ENCODE data around the gene MCC.

MCC gene

GRCh38 chr5:113166852-113167366 lies 321.3 kb downstream of the MCC start:
- DNase-seq, result no peak

GRCh38 chr5:113166261-113166660 lies 322.0 kb downstream of the MCC start:
- no peak for DNase-seq

- no peak for DNase-seq
Observed at GRCh38 chr5:113164021-113164420, 324.2 kb downstream of the MCC start.

GRCh38 chr5:113163328-113163727 lies 324.9 kb downstream of the MCC start:
- DNase-seq, result no peak

- no peak for DNase-seq
Observed at GRCh38 chr5:113162770-113163169, 325.5 kb downstream of the MCC start.

GRCh38 chr5:113162208-113162607 lies 326.0 kb downstream of the MCC start:
- no peak for DNase-seq

GRCh38 chr5:113161806-113162205 lies 326.4 kb downstream of the MCC start:
- DNase-seq, result no peak

GRCh38 chr5:113157886-113158285 lies 330.4 kb downstream of the MCC start:
- DNase-seq, result no peak

DNA sequence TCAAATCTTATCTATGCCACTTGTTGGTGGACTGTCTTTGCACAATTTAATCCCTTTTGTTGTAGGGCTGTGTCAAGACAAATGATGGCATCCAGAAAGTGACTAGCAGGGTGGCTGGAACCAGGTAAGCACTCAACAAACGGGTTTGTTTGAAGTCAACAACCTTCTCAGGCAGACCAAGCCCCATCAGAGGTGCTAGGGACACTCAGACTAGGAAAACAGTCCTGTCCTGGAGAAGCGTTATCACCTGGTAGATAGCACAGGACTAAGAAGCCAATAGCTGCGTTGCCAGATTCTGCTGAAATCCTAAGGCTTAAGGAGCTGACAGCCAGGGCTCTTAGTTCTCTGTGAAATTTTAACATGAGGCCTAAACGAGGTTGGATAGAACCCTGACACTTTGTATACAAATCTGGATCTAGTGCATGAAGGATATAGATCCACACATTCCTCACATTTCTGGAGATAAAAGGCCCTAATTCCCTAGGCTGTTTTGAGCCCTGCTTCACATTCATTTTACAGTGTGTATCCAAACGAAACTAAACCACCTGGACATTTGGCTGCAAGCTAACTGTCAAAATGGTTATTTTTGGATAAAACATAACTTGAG lies 331.9 kb downstream of the MCC start:
- no peak for DNase-seq

- DNase-seq, result no peak
Observed at GRCh38 chr5:113153512-113154097, 334.6 kb downstream of the MCC start.

GRCh38 chr5:113152380-113152740 lies 335.9 kb downstream of the MCC start:
- no peak for DNase-seq

GRCh38 chr5:113151641-113152379 lies 336.4 kb downstream of the MCC start:
- DNase-seq, result no peak

- no peak for DNase-seq
Observed at GRCh38 chr5:113150821-113151220, 337.4 kb downstream of the MCC start.

GRCh38 chr5:113150221-113150620 lies 338.0 kb downstream of the MCC start:
- no peak for DNase-seq

GRCh38 chr5:113147537-113147936 lies 340.7 kb downstream of the MCC start:
- DNase-seq, result no peak

GRCh38 chr5:113147101-113147508 lies 341.1 kb downstream of the MCC start:
- DNase-seq, result no peak

- DNase-seq, result no peak
Observed at GRCh38 chr5:113145757-113146387, 342.4 kb downstream of the MCC start.

- no peak for DNase-seq
Observed at GRCh38 chr5:113142186-113142585, 346.1 kb downstream of the MCC start.

- DNase-seq, result no peak
Observed at GRCh38 chr5:113140837-113141671, 347.2 kb downstream of the MCC start.

DNA sequence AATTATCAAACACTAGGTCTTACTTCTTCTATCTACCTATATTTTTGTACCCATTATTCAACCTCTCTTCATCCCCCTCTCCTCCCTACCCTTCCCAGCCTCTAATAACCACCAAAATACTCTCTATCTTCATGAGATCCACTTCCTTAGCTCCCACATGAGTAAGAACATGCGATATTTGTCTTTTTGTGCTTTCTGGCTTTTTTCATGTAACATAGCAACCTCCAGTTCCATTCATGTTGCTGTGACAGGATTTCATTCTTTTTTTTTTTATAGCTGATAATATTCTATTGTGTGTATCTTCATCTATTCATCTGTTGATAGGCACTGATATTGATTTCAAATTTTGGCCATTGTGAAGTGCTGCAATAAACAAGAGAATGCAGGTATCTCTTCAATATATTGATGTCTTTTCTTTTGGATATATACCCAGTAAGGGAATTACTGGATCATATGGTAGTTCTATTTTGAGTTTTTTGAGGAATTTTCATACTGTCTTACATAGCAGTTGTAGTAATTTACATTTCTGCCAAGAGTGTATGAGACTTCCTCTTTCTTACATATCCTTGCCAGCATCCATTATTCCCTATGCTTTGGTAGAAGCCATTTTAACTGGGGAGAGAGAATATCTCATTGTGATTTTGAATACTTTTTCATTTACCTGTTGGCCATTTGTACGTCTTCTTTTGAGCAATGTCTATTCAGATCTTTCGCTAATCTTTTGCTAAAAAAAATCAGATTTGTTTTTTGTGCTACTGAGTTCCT lies 354.9 kb downstream of the MCC start:
- no peak for DNase-seq

GRCh38 chr5:113132564-113132963 lies 355.7 kb downstream of the MCC start:
- no peak for DNase-seq

Measured in activated naive CD4-positive, alpha-beta T cell treated with Interleukin-2 at 50 U/mL for 16 hours (primary cell).